H54 (cell line): Measurements from ENCODE around the gene SLC38A8.

Experiments
- DNase-seq: peaks from one replicate; pipeline ENCODE4 v3.0.0; 2011; ENCODE audit warnings: low spot score, mixed read lengths; ENCODE audit not compliant: insufficient read length
- FAIRE-seq: peaks from 3 replicates; lab custom pipeline; 2011; peaks lifted over from hg19 to GRCh38; lab: Jason Lieb, UNC
- POLR2A ChIP-seq: IDR thresholded peaks from 2 replicates; pipeline ENCODE4 v1.6.1; 2011; ENCODE audit warnings: low read depth, mild to moderate bottlenecking, low read length

The SLC38A8 gene

DNA sequence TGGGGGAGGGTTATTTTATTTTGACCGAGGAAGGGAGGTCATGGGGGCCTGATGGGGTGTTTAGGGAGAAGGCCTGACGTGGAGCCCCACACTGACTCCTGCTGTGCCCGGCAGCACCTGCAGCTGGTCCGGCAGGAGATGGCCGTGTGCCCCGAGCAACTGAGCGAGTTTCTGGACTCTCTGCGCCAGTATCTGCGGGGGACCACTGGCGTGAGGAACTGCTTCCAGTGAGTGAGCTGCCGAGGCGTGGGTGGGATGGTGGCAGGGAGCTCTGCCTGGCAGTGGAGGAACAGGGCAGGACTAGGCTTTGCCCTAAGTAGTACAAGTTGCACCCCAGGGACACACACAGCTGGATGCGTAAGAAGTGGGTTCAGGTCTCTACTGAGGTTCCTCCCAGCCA, 44.5 kb downstream of the SLC38A8 start:
- FAIRE-seq (no peak), DNase-seq (no peak)
- TF ChIP-seq POLR2A = no peak

DNA sequence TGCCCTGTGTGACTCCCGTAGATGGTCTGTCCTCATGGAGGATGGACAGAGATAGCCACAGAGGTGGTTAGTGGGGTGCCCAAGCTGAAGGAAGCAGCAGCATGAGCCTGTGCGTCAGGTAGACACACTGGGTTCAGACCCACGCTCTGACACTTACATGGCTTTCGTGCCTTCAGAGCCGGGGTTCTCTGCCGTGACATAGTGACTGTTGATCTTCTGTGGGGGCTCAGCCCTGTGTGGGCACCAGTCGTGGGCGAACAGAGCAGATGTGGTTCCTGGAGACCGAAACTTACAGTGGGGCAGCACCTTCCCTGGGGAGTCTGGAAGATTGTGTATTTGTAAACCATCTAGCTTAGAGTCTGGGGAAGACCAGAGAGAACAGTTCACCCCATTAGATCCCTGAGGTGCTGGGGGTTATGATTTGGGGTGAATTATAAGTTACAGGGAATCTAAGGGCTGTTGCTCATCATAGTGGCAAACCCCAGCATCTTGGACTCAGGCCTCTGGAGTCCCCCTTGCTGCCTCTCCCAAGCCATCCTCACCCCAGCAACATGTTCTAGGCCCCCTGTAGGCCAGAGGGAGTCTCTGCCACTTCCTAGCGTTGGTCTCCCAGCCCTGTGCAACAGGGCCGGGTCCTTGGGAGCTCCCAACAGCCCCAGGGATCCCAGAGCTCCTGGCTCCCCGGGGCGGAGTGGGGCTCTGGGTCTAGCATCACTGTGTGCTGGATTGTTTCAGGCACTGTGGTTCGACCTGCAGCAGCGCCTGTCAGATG, 45.9 kb downstream of the SLC38A8 start:
- no peak for FAIRE-seq
- TF ChIP-seq POLR2A = no peak
- DNase-seq = no peak

DNA sequence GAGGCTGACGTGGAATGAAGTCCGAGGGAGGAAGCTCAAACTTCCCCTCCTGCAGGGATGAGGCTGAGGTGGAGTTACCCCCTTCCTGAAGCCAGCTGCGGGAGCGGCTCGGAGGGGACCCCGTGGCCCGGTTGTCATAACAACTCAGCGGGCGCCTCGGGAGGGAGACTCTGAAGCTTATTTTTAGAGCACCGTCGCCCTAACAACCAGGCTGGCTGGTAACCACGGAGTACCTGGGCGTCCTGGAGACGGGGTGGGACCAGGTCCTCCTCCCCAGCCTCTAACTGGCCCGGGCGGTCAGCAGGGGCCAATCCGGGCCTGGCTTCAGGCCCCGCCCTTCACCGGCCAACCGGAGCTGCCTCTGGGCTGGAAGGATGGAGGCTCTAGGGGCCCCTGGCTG, 46.8 kb downstream of the SLC38A8 start:
- TF ChIP-seq POLR2A = no peak
- DNase-seq = no peak
- FAIRE-seq = no peak

DNA sequence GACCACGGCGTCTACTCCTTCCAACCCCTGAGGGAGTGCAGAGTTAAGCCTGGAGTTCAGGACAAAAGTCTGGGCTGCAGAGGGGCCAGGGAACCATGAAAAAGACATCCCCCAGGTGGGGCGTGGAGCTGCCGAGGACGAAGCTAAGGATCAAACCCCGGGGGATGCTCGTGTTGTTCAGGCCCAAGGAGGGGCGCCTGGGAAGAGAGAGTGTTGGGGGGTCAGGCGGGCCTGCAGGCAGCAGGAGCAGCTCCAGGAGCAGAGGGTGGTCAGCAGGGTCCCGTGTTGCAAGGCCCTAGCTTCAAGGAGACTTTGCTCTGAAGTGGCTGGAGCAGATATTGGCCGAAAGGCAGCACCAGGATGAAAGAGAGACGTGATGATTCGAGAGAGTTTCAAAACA, 47.9 kb downstream of the SLC38A8 start:
- TF ChIP-seq POLR2A = no peak
- FAIRE-seq = no peak
- no peak for DNase-seq

DNA sequence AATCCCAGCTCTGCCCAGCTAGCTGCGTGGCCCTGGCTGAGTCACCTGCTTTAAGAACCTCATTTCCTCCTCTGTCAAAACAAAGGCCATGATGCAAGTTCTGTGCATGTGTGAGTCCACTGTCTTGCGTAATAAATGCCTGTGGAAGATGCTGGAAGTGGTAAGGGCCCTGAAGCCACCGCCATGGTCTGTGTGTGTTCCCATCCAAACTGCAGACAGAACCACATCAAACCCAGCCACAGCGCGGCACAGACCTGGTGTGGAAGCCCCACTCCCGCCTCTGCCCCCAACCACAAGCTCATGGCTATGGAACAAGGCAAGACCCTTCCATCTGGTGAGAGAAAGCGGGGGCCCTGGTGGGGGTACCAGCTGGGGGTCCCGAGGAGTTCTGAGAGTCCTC, 48.5 kb downstream of the SLC38A8 start:
- TF ChIP-seq POLR2A = no peak
- DNase-seq (peak; percentile 87), FAIRE-seq (no peak)

DNA sequence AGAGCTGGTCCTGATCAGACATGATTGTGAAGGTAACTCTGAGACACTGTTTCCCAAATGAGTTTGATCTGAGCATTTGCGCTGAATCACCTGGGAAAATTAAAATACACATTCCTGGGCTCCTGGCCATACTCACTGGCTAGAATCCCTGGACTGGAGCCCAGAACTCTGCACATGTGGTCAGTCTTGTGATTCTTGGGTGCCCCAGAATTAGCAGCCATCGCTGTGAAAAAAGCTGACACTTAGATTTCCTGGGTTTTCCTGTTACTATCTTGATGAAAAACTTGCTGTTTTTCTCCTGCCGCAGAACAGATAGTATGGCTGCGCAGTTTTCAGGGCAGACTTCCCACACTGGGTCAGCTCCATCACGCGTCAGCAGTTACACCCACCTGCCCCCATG, 50.0 kb downstream of the SLC38A8 start:
- FAIRE-seq (no peak), DNase-seq (no peak)
- TF ChIP-seq POLR2A = no peak

DNA sequence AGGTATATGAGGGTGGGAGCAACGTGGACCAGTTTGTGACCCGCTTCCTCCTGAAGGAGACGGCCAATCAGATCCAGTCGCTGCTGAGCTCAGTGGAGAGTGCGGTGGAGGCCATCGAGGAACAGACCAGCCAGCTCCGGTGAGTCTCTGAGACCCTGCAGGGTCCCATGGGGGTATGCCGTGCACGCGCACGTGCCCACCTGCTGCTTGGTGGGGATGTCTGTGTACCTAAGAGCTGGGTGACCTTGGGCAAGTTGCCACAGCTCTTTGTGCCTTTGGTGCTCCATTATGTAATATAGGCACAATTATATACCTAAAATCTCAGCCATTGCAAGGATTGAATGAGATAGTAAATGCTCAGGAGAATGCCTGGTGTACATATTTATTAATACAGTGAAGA, 52.1 kb downstream of the SLC38A8 start:
- DNase-seq (no peak), FAIRE-seq (no peak)
- TF ChIP-seq POLR2A = no peak

DNA sequence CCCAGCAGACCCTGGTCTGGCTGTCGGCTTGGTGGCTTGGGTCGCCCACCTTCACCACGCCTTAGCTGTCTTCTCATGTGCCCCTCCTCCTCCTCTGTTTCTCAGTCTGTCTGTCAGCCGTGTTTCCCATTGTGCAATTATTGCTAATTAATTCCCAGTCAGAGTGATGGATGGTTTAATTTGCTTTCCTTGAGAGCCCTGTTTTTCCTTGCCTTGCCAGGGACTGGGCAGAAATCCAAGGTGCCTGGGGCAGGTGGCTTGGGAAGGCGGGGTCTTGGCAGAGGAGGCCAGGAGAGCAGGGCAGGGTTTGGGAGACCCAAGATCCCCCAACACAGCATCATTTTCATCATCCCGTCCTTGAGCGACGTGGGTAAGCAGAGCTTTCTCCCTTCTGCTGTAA, 53.3 kb downstream of the SLC38A8 start:
- no peak for DNase-seq
- no peak for TF ChIP-seq POLR2A
- no peak for FAIRE-seq

DNA sequence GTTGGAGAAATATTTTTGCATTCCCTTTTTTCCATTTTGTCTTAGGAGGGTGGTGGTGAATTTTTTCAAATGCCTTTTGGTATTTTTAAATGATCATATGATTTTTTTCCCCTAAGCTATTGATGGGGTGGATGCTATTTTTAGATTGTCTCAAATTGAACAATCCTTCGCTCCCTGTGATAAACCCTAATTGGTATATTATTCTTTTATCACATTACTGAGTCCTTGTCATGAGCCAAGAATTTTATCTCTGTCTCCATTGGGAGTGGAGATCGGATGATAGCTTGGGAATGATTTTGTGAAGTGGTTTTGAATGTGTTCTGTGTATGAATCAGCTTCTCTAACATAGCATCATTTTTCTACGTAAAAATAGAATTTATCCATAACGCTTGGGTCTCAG, 59.1 kb downstream of the SLC38A8 start:
- DNase-seq (no peak), FAIRE-seq (no peak)
- no peak for TF ChIP-seq POLR2A

DNA sequence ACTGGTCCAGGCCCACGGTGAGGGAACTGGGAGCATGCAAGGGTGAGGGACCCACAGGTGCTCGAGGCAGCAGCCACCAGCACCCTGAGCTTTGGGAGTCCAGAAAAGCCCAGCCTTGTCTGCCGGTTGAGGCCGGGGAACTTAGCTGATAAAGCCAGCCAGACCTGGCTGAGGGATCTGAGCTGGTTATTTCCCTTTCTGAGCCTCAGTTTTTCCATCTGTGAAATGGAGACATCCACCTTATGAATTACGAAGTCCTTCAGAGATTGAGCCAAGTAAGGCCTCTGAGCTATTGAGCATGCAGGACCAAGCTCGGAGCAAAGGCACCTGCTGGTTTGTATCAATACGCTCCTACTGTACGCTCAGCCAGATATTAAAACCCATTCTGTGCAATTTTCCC, 60.8 kb downstream of the SLC38A8 start:
- TF ChIP-seq POLR2A = no peak
- no peak for FAIRE-seq
- DNase-seq = no peak

DNA sequence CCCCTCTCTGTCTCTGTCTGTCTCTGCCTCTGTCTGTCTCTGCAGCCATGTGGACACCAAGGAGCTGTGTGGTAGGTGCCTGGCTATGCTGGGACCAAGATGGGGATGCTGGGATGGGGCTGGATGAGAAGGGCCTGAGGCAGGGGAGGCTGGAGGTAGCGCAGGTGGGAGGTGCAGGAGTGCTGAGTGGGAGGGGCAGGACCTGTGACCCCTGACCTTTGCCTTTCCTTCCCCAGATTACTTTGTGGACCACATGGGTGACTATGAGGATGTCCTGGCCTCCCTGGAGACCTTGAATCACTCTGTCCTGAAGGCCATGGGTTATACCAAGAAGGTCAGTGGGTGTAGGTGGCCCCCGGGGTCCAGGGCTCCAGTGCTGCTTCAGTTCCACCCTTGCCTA, 61.8 kb downstream of the SLC38A8 start:
- TF ChIP-seq POLR2A = no peak
- no peak for DNase-seq

DNA sequence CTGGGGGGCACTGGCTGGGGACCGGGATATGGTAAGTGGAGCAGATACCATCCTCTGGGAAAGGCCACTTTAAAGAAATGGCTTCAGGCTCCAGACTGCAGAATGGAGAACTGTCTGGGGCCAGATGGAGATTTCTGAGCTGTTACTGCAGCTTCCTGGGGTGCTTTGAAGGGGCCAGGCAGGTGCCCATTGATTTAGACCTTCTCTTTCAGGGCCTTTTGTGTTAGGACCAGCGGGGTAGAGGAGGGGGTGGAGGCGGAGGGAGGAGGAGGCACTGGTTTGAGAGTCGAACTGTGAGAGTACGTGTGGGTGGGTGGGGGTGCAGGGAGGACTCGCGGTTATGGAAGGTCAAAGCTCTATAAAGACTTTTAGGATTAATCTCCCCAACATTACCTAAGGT, 63.2 kb downstream of the SLC38A8 start:
- no peak for TF ChIP-seq POLR2A
- FAIRE-seq (no peak), DNase-seq (no peak)

More for the DNA sequence above, 61.8 kb downstream of the SLC38A8 start:
- FAIRE-seq = no peak

DNA sequence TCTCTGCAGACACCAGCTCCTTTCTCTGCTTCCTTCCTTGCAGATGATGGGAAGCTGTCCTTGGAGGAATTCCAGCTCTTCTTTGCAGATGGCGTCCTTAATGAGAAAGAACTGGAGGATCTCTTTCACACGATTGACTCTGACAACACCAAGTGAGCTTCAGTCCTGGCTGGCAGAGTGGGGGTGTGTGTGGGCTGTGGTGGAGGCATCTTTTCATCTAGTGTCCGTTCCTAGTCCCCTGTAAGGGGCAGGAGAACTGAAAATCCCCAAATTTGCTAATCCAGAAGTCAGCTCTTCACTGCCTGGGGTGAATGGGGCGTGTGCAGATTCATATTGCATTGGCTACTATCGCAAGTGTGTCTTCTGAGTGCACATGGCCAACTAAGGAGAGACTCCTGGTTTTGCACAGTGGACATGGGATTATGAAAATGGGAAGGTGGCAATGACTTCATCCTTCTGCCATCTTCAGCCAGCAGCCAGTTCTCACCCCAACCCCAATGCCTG, 64.1 kb downstream of the SLC38A8 start:
- no peak for TF ChIP-seq POLR2A
- FAIRE-seq = no peak

DNA sequence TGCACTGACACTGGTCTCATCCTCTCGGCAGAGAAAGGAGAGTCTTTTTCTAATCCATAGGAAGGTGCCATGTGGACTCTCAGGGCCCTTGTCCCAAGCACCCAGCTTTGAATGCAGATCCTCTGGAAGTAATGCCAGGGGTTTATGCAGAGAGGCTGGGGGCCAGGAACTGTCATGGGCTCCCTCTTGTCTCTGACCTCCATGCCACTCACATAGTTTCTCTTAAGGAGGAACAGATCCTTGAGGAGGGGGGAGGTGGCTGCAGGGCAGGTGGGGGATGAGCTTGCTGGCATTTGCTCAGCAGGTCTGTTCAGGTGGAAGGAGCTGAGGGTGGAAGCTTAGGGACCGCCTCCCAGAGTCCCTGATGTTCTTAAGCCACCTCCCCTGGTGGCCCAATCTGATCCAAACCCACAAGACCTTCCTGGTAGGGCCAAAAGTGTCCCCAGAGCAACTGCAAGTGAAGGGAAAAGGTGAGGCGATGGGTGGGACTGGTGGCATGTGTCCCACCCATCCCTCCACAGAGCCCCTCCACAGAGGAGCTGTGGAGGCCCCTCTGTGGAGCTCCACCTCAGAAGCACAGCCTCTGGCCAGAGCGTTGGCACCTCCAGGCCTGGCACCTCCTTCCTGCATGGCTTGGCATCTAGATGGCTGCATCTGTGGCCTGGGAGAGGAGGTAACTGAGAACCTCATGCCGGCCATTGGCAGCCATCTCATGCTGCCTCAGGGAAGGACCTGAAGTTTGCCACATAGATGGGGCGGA, 65.4 kb downstream of the SLC38A8 start:
- no peak for TF ChIP-seq POLR2A
- no peak for DNase-seq

More for the DNA sequence above, 64.1 kb downstream of the SLC38A8 start:
- no peak for DNase-seq

More for the DNA sequence above, 65.4 kb downstream of the SLC38A8 start:
- no peak for FAIRE-seq
